HPDE6-E6E7 (cell line): Measurements from ENCODE around the gene LMOD1.
"Not testable (repeated sequence)": the region's sequence is repeated elsewhere in the genome, so short reads cannot be mapped to it uniquely, and the experiment has no call there.

Experiments used
- DNase-seq: peaks from one replicate; pipeline ENCODE4 v3.0.0; 2011; ENCODE audit warnings: missing footprints; ENCODE audit errors: extremely low spot score

The LMOD1 gene

DNA sequence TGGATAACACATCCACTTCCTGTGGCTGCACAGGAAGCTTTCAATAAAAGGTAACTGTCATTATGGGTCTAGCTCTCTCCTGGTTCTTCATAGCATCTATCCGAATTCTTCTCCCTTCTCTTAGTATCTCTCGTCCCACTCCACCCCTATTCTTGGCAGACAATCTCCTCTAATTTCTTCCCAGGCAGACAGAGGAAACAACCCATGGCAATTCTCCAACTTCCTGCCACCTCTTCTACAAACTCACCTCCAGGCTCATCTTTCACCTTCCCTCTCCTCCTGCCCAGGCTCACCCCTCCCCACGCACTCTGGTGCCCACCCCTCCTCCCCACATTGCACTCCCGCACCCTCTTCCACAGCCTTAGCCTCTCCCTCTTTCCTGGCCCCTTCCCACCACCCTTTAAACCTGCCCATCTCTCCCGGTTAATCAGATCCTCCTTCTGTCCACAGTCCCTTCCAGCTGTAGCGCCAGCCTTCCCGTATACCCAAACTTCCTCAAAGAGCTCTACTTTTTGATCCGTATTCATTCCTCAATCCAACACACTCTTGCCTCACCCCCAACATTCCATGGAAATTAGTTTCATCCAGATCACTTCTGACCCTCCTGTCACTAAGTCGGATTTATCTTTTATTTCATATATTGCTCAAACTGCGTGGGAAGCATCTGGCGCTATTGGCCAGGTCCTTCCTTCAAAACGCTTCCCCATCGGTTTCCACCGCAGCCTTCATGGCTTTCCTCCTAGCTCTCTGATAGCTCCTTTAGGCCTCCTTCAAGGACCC, 31.7 kb downstream of the LMOD1 start:
- no peak for DNase-seq

DNA sequence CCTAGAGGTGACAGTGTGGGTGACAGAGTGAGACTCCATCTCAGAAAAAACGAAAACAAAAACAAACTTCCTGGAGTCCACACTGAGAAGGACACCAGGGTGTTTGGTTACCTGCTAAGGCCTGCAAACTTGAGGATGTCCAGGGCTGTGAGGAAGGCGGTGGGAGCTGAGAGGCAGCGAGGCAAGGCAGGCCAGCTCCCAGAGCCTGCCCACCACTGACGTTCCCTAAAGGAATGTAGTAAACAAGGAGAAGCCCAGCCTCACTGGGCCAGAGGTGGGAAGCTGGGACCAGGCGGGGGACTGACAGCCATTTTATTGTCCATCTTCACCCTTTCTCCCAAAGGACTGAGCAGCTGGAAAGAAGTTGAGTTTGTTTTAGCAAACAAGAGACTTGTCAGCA, 33.5 kb downstream of the LMOD1 start:
- DNase-seq: no peak

DNA sequence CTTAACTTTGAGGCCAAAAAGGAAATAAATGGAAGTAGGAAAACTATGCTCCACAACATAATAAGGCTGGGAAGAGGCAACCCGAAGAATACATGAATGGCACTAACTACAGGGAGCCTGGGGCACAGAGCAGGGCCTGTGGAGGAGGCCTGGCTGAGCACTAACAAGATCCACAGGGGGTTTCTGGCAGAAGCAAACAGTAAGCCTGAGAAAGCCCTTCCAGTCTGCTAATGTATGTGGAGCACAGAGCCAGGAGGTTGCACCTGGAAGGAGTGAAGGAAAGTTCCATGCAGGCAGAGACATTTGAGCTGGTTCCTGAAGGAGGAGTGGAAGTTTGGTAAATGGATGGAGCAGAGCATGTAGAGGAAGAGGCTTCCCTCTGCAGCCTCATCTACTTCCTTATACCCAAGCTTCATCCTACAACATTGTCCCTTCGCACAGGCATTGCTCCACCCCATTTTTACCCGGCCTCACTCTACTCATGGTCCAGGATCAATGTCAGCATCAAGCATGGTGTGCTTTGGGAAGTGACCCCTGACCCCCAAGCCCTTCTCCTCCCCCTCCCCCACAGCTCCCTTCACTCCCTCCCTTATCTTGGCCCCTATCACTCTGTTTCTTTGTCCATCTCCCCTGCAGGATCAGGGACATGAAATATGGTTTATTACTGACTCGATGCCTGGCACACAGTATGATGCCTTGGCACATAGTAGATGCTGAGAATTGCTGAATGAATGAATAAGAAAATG, 34.3 kb downstream of the LMOD1 start:
- no peak for DNase-seq

DNA sequence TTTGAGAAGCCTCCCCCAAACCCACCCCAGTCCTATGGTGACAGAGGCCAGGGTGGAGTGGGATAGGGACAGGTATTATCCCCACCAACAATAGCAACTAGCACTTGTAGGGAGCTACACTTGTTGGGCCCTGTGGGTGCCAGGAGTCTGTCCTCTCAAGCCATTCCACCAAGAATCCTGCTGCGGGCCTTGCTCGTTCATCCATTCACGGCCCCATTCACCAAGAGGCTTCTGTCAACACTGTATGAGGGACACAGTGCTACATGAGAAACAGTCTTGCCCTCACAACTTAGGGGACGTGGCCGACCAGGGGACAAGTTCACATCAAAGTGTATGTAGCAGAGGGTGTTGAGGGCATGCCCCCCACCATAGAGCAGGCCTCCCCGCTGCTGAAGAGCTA, 38.7 kb downstream of the LMOD1 start:
- no peak for DNase-seq

DNA sequence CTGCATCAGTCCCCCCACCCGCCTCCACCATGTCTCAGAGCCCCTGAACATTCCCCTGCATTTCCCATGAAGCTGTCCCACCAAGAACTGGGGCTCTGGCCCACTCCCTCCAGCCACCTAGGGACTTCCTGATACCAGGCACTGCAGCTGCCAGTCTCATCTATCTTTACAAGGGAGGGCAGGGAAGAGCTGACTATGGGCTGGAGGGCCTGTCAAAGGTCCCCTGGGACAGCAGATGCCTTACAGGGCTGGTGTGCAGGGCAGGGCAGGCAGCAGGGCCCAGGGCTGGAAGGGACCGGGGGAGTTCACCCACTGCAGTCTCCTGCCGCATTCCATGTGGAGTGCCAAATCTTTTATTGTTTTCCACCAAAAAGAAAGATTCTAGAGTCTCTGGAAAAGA, 40.0 kb downstream of the LMOD1 start:
- no peak for DNase-seq

DNA sequence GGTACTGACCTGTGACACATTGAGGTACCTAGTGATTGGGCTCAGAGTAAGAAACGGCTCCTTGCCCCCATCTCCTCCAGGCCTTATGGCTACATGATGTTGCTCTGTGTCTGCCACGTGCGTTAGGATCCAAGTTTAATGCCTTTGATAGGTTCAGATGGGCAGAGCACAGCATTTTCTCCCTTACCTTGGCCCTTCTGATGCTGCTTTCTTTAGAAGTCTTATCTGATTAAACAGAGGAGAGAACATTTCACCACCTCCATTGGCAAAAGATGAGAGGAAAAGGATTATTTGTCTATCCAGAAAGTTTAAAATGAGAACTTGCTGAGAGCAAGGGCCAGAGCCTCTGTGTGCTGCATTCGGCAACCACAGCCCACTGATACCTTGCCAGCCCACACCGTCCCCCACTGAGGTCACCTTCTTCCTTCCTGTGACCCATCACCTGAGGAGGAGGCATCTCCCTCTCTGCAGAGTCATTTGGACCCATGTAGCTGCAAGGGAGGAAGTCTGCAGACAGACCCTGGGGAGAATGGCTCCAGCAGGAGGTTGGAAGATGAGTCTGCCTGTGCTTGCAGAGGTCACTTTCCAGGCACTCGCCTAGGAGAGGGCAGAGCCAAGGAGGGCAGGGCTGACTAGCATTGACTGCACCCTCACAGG, 41.0 kb downstream of the LMOD1 start:
- no peak for DNase-seq

- DNase-seq: peak; percentile 51
Observed at GRCh38 chr1:201904579-201904978, 41.8 kb downstream of the LMOD1 start.

- no peak for DNase-seq
Observed at GRCh38 chr1:201903135-201903534, 43.2 kb downstream of the LMOD1 start.

DNA sequence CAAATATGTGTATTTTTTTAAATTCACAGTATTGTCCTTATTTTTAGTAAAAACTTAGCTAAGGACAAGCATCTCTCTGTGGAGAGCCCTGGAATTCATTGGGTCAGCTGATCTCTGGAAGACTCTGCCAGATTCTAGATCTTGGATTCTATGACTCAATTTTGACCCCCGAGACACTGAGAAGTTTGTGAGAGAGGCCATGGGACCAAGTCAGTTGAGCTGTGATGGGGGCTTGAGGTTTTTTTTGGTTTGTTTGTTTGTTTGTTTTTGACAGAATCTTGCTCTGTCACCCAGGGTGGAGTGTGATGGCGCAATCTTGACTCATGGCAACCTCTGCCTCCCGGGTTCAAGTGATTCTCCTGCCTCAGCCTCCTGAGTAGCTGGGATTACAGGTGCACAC, 44.1 kb downstream of the LMOD1 start:
- no peak for DNase-seq

DNA sequence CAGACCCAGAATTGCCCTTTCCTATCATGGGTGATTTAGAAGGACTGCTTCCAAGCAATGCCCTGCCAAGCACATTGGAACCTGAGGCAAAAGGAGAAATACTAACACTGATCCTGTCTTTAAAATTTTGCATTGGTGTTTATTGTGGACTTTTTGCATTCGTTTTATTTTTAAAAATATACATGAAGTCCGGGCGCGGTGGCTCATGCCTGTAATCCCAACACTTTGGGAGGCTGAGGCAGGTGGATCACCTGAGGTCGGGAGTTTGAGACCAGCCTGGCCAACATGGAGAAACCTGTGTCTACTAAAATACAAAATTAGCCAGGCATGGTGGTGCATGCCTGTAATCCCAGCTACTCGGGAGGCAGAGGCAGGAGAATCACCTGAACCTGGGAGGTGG, 45.3 kb downstream of the LMOD1 start:
- DNase-seq: not testable (repeated sequence)

DNA sequence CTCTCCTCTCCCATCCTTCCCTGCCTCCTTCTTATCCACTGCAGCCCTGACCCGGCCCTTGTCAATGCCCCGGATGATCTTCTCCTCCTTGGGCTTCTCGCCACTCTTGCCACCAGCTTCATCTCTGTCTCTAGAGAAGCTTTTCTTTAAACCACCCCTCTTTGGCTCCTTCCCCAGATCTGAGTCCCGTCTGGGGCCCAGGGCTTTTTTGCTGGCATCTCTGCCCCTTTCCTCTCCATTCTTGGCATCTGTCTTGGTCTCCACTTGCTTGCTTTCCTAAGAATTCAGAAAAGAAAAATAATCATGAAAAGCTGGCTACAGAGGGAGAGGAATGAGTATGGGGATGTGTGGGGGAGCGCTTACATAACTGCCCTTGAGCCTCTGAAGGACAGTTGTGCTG, 45.9 kb downstream of the LMOD1 start:
- no peak for DNase-seq

DNA sequence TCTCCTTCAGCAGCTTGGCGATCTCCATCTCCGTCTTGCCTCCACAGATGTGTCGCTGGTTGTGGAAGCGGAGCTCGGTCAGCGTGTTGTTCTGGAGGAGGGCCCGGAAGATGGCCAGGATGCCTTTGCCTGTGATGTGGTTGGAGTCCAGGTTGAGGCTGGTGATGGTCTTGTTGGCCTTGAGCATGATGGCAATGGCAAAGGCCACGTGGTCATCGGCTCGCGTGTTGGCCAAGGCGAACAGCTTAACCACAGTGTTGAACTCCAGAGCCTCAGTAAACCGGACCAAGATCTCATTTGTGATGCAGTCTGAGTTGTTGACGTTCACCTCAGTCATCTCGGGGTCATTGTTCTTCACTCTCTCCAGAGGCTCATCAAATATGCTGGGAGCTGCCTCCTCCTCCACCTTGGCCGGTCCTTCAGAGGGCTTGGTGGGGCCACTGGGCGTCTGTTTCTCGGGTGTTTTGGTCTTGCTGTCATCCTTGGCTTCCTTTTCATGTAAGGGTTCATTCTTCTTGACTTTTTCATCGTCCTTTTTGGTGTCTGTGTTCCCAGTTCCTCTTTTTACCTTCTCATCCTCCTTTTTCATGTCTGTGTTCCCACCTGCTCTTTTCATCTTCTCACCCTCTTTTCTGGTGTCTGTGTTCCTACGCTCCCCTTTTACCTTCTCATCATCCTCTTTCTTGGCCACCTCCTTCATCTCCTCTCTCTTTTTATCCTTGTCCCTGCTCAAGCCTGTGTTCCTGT, 46.5 kb downstream of the LMOD1 start:
- DNase-seq: no peak

GRCh38 chr1:201898992-201899391, 47.4 kb downstream of the LMOD1 start:
- no peak for DNase-seq

- DNase-seq: no peak
Observed at GRCh38 chr1:201898240-201898894, 48.0 kb downstream of the LMOD1 start.

GRCh38 chr1:201896951-201897391, 49.4 kb downstream of the LMOD1 start:
- no peak for DNase-seq

DNA sequence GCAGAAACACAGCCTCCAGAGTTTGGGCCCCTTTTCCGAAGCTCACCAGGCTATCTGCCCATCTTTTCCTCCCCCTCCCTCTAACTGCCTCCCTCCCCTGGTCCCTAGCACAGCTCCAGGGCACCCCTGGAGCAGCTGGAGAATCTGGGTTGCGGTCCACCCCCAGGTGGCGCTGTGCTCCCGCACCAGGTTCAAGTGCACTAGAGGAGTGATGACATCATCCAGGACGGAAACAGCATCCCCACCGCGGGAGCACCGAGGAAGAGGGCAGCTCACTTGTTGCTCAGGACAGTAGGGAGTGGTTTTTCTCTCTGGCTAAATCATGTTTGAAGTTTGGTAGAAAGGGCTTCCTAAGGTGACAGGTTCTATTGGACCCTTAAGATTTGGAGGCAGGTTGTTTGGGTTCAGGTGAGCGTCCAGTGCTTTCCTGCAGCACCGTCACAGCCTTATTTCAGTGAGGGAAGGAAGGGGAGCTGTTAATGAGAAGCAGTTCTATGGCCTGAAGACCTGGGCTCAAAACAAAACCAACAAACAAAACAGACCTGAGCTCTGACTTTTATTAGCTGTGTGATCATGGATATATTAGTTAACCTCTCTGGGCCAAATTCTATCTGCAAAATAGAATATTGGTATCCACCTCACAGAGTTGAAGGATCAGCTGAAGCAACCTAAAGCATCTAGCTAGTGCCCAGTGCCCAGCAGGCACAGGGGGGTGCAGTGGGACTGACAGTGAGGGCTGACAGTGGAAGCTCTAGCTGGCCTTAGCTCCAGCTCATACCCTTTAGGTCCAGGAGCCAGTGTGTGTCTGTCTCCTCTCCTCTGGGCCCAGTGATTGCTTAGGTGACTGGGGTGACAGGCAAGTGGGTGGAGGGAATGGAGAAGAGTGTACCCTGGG, 50.2 kb downstream of the LMOD1 start:
- DNase-seq: peak; percentile 86

GRCh38 chr1:201895120-201895665, 51.2 kb downstream of the LMOD1 start:
- no peak for DNase-seq

- DNase-seq: no peak
Observed at GRCh38 chr1:201894343-201895119, 51.8 kb downstream of the LMOD1 start.

DNA sequence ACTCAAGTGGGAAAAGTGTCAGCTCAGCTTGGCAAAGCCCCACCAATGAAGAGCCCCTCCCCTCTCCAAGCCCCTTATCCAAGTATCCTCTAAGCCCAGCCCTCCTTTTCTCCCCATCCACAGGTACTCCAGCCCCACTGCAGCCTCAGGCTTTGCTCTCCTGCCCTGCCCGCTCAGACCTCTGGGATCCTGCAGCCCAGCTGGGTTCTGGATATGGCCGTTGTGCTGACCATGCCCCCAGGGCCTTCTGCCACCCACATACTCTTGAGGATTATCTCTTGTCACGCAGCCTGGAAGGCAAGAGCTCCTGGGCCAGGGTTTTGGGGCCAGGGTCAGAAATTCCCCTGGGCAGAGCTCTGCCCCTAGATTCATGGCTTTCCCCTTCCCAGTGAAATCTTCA, 52.9 kb downstream of the LMOD1 start:
- no peak for DNase-seq
